Measurements from ENCODE around the gene RAB6B. TPM values are rescaled to one million over a fixed set of nuclear protein-coding genes. Genes with fewer than 3 reads are reported as not detected.

Gene RAB6B
- total and polyA plus RNA-seq, 2 experiments from 2014 or later, result 1.2 to 3.9 TPM

GRCh38 chr3:133921592-133921991 lies 25.9 kb upstream of the RAB6B start (continued):
- TF ChIP-seq, protein P1, sequence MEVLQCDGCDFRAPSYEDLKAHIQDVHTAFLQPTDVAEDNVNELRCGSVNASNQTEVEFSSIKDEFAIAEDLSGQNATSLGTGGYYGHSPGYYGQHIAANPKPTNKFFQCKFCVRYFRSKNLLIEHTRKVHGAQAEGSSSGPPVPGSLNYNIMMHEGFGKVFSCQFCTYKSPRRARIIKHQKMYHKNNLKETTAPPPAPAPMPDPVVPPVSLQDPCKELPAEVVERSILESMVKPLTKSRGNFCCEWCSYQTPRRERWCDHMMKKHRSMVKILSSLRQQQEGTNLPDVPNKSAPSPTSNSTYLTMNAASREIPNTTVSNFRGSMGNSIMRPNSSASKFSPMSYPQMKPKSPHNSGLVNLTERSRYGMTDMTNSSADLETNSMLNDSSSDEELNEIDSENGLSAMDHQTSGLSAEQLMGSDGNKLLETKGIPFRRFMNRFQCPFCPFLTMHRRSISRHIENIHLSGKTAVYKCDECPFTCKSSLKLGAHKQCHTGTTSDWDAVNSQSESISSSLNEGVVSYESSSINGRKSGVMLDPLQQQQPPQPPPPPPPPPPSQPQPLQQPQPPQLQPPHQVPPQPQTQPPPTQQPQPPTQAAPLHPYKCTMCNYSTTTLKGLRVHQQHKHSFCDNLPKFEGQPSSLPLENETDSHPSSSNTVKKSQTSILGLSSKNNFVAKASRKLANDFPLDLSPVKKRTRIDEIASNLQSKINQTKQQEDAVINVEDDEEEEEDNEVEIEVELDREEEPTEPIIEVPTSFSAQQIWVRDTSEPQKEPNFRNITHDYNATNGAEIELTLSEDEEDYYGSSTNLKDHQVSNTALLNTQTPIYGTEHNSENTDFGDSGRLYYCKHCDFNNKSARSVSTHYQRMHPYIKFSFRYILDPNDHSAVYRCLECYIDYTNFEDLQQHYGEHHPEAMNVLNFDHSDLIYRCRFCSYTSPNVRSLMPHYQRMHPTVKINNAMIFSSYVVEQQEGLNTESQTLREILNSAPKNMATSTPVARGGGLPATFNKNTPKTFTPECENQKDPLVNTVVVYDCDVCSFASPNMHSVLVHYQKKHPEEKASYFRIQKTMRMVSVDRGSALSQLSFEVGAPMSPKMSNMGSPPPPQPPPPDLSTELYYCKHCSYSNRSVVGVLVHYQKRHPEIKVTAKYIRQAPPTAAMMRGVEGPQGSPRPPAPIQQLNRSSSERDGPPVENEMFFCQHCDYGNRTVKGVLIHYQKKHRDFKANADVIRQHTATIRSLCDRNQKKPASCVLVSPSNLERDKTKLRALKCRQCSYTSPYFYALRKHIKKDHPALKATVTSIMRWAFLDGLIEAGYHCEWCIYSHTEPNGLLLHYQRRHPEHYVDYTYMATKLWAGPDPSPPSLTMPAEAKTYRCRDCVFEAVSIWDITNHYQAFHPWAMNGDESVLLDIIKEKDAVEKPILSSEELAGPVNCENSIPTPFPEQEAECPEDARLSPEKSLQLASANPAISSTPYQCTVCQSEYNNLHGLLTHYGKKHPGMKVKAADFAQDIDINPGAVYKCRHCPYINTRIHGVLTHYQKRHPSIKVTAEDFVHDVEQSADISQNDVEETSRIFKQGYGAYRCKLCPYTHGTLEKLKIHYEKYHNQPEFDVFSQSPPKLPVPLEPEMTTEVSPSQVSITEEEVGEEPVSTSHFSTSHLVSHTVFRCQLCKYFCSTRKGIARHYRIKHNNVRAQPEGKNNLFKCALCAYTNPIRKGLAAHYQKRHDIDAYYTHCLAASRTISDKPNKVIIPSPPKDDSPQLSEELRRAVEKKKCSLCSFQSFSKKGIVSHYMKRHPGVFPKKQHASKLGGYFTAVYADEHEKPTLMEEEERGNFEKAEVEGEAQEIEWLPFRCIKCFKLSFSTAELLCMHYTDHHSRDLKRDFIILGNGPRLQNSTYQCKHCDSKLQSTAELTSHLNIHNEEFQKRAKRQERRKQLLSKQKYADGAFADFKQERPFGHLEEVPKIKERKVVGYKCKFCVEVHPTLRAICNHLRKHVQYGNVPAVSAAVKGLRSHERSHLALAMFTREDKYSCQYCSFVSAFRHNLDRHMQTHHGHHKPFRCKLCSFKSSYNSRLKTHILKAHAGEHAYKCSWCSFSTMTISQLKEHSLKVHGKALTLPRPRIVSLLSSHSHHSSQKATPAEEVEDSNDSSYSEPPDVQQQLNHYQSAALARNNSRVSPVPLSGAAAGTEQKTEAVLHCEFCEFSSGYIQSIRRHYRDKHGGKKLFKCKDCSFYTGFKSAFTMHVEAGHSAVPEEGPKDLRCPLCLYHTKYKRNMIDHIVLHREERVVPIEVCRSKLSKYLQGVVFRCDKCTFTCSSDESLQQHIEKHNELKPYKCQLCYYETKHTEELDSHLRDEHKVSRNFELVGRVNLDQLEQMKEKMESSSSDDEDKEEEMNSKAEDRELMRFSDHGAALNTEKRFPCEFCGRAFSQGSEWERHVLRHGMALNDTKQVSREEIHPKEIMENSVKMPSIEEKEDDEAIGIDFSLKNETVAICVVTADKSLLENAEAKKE (CRISPR knock-in tag; IDR thresholded peaks at IDR 0.05), result no peak
- TF ChIP-seq ZNF331 (CRISPR knock-in tag; IDR thresholded peaks at IDR 0.05; ENCODE audit: low read depth) (no peak), STAT1 (IDR thresholded peaks at IDR 0.05; ENCODE audit: unreplicated experiment) (no peak), JUNB (IDR thresholded peaks at IDR 0.05; ENCODE audit: unreplicated experiment) (no peak), ZNF114 (CRISPR knock-in tag; IDR thresholded peaks at IDR 0.05) (no peak), EZH2phosphoT487 (IDR thresholded peaks at IDR 0.05; ENCODE audit: unreplicated experiment) (no peak)

- H3K4me3 Mint-ChIP-seq, result no peak overlapping the region
- no peaks in the 10 kb centered on the region for H3K4me1 ChIP-seq (ENCODE audit: insufficient read depth)
- H2AFZ ChIP-seq, result no peak overlapping the region
- no peaks in the 10 kb centered on the region for H4K20me1 ChIP-seq (replicated peaks; ENCODE audit: insufficient read depth)
- H3K79me2 ChIP-seq (replicated peaks; ENCODE audit: insufficient read depth), result no peaks in the 10 kb centered on the region
- no peak overlapping the region for H3K4me2 ChIP-seq
- 0 out of 2 replicates have a peak, but pooled peaks cover 5% of the 10 kb centered on the region for H3K9me2 ChIP-seq (ENCODE audit: insufficient read depth)
- ATAC-seq (no peak), DNase-seq (ENCODE audit: low spot score) (no peak)
- no peaks in the 10 kb centered on the region for H3K27me3 ChIP-seq (ENCODE audit: insufficient read depth)
- no peaks in the 10 kb centered on the region for H3K36me3 Mint-ChIP-seq (ENCODE audit: low read depth)
- no peaks in the 10 kb centered on the region for H3K4me1 Mint-ChIP-seq
- no peak overlapping the region for H3K27ac ChIP-seq (ENCODE audit: low read depth)
- no peaks in the 10 kb centered on the region for H3K27me3 Mint-ChIP-seq (ENCODE audit: insufficient read depth, low read depth, poor library complexity)
- H3K9me3 Mint-ChIP-seq, result no peaks in the 10 kb centered on the region; the same call in 2 of the 3 replicates
- H3K36me3 ChIP-seq (ENCODE audit: insufficient read depth), result no peaks in the 10 kb centered on the region
- H3K27ac Mint-ChIP-seq, result no peak overlapping the region
- H3F3A ChIP-seq (replicated peaks; ENCODE audit: low read depth), result no peaks in the 10 kb centered on the region
- no peak overlapping the region for H3K4me3 ChIP-seq
- TF ChIP-seq ZNF331 (CRISPR knock-in tag; IDR thresholded peaks at IDR 0.05; ENCODE audit: low read depth) (no peak), JUNB (IDR thresholded peaks at IDR 0.05; ENCODE audit: unreplicated experiment) (no peak), STAT1 (IDR thresholded peaks at IDR 0.05; ENCODE audit: unreplicated experiment) (no peak), REST (IDR thresholded peaks at IDR 0.05; ENCODE audit: unreplicated experiment) (no peak)
Measured at GRCh38 chr3:133917144-133917543, 21.5 kb upstream of the RAB6B start.
